Measurements from ENCODE around the gene IDI1.
A peak's percentile ranks its signal among the peaks of the same experiment; 100 is the strongest.

DNA sequence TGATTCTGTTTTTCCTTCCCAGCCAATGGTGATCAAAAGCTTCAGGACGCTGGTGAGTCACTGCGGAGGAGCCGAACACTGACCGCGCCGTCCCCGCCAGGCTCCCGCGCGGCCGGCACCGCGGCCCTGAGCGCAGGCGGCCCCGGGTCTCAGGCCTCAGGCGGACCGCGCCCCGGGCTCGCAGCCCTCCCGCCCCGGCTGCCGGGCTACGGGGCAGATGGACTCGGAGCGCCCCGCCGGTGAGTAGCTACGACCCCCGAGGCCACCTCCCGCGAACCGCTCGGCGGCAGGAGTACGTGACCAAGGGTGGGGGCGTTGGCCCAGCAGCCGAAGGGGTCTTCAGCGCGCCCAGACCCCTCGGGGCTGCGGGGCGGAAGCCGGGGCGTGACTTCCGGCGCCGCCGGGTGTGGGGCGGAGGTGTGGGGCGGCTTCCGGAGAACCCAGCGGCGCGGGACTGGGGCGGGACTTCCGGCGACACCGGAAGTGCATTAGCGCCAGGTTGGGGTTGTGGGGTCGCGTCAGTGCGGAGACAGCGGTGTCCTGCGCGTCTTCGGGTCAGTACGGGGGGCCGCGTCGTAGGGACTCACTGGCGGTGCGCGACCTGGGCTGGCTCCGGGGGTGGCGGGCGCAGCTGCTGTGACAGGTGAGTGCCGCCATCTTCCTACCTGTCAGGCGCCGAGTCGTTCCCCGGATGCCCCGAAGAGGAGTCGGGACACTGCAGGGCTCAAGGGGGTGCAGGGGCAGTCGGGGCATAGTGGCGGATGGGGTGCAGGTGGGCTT, 7.6 kb upstream of the IDI1 start, which contains the start of gene WDR37:
- no peak for TF ChIP-seq EZH2 (IDR thresholded peaks at IDR 0.05)
- peak; percentile 78 for TF ChIP-seq POLR2AphosphoS5 (IDR thresholded peaks at IDR 0.05; ENCODE audit: borderline replicate concordance, low read depth, low read length)
